ENCODE data around the gene SMARCA5. TPM values are rescaled to one million over a fixed set of nuclear protein-coding genes. Genes with fewer than 3 reads are reported as not detected.

Gene SMARCA5, protein sequence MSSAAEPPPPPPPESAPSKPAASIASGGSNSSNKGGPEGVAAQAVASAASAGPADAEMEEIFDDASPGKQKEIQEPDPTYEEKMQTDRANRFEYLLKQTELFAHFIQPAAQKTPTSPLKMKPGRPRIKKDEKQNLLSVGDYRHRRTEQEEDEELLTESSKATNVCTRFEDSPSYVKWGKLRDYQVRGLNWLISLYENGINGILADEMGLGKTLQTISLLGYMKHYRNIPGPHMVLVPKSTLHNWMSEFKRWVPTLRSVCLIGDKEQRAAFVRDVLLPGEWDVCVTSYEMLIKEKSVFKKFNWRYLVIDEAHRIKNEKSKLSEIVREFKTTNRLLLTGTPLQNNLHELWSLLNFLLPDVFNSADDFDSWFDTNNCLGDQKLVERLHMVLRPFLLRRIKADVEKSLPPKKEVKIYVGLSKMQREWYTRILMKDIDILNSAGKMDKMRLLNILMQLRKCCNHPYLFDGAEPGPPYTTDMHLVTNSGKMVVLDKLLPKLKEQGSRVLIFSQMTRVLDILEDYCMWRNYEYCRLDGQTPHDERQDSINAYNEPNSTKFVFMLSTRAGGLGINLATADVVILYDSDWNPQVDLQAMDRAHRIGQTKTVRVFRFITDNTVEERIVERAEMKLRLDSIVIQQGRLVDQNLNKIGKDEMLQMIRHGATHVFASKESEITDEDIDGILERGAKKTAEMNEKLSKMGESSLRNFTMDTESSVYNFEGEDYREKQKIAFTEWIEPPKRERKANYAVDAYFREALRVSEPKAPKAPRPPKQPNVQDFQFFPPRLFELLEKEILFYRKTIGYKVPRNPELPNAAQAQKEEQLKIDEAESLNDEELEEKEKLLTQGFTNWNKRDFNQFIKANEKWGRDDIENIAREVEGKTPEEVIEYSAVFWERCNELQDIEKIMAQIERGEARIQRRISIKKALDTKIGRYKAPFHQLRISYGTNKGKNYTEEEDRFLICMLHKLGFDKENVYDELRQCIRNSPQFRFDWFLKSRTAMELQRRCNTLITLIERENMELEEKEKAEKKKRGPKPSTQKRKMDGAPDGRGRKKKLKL
- total RNA-seq: 43.6 and 45.2 TPM in 2 replicates

DNA sequence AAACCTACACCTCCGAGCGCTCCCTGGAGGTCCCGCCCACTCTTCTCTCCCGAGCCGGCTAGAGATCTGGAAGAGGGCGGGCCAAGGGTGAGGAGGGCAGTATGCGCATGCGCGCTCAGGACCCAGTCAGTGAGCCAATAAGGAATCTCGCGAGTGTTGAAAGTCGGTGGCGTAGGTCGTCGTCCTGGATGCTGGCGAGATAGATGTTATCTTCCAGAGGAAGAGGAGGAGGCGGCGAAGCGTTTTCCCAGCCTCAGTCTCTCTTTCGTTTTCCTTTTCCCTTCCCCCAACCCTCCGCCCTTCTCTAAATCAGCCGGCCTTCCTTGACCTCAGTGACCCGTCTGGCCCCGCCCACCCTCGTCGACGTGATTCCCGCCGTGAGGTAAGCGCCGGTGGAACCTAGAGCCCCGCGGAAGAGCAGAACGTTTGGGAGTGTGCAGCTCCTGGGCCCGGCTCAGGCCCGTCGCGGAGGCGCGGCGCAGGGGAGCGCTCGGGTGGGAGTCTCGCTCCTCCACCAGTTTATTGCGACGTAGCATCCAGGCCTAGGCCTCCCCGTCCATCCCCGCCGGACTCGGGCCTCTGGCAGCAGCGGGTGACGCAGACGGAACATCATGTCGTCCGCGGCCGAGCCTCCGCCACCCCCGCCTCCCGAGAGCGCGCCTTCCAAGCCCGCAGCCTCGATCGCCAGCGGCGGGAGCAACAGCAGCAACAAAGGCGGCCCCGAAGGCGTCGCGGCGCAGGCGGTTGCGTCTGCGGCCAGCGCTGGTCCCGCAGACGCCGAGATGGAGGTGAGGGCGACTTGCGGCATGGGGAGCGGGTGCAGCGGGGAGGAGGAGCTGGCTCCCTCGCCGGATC, at the start of gene SMARCA5:
SMARCA5 (plus strand) TSS at position 389 of the 855 bp plus-strand sequence; CDS start at position 612, 223 bp downstream.

Other genes starting within 250 kb of the SMARCA5 start
- gene GAB1, start 176.8 kb upstream of the SMARCA5 start, total RNA-seq: 12.1 and 12.5 TPM in 2 replicates
- not detected in 2 replicates for gene FREM3, start 187.0 kb downstream of the SMARCA5 start, total RNA-seq